SK-N-MC (cell line): ENCODE results near the gene B4GALNT4.

Experiments
- EZH2 ChIP-seq: fragments of 200-600 bp; sonication (generic); IDR thresholded peaks from one replicate; pipeline ENCODE4 v1.6.1; 2017; ENCODE audit warnings: antibody characterized with exemption
- FOXP2 ChIP-seq: optimal IDR thresholded peaks from 2 replicates; pipeline ENCODE3; 2011; ENCODE audit warnings: mild to moderate bottlenecking, moderate library complexity; ENCODE audit not compliant: insufficient read depth; ENCODE audit errors: extremely low read length, control extremely low read depth
- POLR2AphosphoS5 ChIP-seq: IDR thresholded peaks from 2 replicates; pipeline ENCODE4 v1.6.1; 2012; ENCODE audit warnings: mild to moderate bottlenecking, low read depth, low read length, borderline replicate concordance

- TF ChIP-seq EZH2 (no peak), POLR2AphosphoS5 (no peak), FOXP2 (no peak)
These were observed 49.3 kb downstream of the B4GALNT4 start for GRCh38 chr11:418343-419247.
